Activated gamma-delta T cell (primary cell): ENCODE measurements around the gene CA5B.
"Not testable (repeated sequence)": the region's sequence is repeated elsewhere in the genome, so short reads cannot be mapped to it uniquely, and the experiment has no call there.

Source experiments
- DNase-seq: peaks from one replicate; lab custom pipeline; 2025; lab: John Stamatoyannopoulos, UW
- total RNA-seq, 2 donors: gene quantifications; one replicate each; lab custom pipeline; 2026; lab: John Stamatoyannopoulos, UW

The CA5B gene, protein sequence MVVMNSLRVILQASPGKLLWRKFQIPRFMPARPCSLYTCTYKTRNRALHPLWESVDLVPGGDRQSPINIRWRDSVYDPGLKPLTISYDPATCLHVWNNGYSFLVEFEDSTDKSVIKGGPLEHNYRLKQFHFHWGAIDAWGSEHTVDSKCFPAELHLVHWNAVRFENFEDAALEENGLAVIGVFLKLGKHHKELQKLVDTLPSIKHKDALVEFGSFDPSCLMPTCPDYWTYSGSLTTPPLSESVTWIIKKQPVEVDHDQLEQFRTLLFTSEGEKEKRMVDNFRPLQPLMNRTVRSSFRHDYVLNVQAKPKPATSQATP
- total RNA-seq, result 26.8 to 46.0 reads per million in 2 donors

DNA sequence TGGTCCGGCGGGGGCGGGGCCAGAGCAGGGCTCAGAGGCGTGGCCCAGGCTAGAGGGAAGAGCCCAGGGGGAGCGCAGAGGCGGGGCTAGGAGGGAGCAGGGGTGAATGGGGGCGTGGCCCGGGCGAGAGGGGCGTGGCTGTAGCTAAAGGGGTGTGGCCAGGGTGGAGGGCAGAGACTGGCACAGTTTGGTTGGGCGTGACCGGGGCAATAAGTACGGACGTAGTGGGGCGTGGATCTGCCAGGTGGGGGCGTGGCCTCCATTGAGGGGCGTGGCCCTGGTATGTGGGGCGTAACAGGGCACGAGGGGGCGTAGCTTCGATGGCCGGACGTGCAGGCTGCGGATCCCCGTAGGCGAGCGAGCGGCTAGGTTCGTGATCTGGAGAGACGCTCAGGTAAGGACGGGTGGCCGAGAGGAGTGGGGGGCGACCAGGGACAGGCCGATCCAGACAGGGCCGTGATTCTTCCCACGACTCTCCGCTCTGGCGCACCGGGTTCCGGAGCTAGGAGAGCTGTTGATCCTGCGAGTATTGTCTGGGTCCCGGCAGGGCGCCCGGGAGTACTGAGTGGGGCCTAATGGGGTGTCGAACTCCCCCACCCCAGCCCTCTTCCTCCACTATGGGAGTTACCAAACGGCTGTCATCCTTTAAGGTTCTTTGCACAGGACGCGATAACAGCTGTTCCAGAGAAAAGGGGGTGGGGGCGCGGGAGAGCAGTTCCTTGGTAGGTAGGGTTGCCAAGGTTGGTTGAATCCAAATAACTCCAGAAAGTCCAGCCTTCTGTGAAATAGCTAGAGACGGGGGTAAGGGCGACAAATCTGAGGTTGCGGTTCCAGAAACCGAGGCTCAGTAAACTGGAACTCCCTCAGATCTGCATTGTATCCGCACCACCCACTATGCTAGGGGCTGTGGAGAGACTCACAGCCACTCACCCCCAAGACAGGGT, at the start of gene CA5B:
CA5B (plus strand) TSS at position 312 of the 944 bp plus-strand sequence. CDS start 11,754 bp downstream, outside the sequence.
- DNase-seq, result peak; percentile 95

DNA sequence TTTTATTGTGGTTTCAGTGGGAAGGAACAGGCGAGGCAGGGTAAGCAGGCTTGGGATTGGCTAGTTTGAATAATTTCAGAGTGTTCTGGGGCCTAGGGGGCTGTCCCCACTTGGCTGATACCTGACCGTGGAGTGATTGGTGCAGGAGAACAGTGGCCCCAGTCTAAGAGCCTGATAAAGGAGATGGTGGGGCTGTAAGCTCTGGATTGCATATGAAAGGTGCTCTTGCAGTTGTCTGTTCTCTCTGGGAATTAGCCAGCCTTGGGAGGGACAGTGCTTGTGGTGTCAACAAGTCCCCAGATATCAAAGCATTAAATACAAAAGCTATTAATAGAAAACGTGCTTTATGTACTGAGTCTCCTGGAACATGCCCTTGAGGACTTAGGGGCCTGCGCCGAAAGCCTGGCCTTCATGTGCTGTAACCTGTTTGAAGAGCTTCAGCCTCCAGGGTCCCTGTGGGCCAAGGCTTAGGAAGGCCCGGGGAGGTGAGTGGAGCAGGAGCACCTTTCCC, 43.1 kb upstream of the CA5B start:
- no peak for DNase-seq

DNA sequence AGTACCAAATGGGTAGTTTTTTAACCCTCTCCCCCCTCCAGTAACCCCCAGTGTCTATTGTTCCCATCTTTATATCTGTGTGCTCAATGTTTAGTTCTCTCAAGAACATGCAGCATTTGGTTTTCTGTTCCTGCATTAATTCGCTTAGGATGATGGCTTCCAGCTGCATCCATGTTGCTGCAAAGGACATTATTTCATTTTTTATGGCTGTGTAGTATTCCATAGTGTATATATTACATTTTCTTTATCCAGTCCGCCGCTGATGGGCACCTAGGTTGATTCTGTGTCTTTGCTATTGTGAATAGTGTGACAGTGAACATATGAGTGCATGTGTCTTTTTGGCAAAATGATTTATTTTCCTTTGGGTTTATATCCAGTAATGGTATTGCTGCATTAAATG, 41.6 kb upstream of the CA5B start:
- no peak for DNase-seq

DNA sequence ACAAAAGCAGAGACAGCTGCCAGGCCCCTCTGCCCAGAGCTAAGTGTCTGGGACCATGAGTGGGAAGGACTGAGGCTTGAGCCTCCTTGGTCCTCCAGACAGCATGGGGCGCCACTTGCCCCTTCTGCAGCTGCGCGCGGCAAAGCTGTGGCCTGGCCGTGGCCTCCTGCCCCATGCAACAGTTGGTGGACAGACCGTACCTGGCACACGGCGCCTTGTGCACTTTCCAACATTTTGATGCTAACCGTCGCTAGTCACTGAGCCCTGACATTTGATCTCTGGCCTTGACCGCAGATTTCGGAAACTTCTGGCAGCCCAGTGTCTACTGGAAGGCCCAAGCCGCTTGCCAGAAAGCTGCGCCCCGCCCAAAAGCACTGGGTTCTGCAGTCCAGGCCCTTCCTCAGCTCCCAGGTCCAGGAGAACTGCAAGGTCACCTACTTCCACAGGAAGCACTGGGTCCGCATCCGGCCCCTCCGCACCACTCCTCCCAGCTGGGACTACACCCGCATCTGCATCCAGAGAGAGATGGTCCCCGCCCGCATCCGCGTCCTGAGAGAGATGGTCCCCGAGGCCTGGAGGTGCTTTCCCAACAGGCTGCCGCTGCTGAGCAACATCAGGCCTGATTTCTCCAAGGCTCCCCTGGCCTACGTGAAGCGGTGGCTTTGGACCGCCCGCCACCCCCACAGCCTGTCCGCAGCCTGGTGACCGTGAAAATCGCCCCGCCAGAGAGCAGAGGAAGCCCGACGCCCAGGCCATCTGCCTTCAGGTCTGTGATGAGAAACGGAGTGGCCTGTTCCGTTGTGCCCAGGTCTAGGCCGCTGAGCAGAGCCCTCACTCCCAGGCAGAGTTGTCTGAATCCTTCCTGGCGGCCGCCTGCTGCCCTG, 35.3 kb upstream of the CA5B start:
- peak; percentile 6 for DNase-seq

DNA sequence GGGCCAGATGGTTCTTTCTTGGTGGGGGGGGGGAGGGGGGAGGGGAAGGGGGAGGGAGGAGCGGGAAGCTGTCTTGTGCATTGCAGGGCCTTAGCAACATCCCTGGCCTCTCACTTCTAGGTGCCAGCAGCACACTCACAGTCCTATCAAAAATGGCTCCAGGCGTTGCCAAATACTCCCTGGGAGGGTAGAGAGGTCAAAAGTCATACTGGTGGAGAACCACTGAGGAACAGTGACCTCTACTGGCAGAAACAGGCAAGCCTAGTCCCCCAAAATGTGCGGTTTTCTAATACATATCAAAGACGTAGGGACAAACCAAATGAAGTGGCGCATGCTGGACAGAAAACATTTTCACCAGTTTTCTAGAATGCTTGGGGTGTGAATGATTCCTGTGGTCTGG, 34.3 kb upstream of the CA5B start:
- not testable (repeated sequence) for DNase-seq

DNA sequence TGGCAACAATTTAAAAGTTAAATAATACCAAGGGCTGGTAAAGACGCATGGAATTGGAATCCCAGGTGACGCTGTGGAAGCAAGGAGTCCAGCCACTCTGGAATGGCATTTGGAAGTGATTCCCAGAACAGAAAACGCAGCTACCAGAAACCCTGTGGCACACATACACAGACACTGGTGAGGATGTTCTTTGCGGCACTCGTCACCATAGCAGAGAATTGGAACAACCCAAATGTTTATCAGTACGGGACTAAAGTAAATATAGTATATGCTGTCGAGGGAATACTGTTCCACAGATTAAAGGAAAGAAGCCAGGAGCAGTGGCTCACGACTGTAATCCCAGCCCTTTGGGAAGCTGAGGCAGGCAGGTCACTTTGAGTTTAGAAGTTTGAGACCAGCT, 33.8 kb upstream of the CA5B start:
- DNase-seq, result not testable (repeated sequence)

DNA sequence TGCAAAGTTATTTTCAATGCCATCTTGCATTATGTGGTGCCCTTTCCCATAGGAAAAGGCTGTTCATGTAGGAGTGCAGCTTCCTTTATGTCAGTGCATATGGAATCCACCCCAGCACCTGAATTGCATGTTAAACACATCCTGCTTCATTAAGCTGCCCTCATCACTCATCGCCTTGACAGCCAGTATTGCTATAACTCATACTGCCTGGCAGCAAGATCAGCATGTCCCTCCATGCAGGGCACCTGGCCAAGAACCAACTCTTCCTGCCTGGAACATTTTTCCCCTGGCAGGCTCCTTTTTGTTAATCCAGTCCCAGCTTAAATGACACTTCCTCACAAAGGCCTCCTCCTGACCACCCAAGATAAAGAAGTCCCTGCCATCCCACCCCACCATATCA, 23.5 kb upstream of the CA5B start:
- DNase-seq, result no peak

DNA sequence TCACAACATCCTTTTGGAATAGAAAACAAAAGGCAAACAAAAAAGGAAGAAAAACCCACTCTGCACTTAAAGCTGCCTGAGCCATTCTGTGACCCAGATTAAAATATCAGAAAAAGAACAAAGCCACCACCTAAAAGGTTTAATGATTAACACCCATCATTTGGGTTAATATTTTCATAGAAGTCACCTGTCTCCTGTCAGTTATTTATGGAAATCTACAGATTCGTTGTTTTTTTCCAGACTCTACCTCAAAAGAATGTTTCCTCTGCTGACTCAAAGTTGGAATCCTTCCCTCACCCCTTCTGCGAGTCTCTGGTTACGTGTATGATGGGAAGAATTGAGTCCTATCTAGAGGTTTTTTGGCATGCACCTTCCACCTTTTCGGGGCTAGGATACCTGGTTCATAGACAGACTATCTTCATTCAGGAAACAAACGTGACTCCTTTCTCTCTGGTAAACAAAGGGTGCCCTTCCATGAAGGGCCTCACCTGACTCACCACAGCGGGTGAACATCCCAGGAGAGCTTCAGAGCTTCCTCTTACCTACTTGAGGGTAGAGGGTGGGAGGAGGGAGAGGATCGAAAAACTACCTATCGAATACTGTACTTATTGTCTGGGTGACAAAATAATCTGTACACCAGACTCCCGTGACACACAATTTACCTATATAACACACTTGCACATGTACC, 19.6 kb upstream of the CA5B start:
- DNase-seq, result no peak

DNA sequence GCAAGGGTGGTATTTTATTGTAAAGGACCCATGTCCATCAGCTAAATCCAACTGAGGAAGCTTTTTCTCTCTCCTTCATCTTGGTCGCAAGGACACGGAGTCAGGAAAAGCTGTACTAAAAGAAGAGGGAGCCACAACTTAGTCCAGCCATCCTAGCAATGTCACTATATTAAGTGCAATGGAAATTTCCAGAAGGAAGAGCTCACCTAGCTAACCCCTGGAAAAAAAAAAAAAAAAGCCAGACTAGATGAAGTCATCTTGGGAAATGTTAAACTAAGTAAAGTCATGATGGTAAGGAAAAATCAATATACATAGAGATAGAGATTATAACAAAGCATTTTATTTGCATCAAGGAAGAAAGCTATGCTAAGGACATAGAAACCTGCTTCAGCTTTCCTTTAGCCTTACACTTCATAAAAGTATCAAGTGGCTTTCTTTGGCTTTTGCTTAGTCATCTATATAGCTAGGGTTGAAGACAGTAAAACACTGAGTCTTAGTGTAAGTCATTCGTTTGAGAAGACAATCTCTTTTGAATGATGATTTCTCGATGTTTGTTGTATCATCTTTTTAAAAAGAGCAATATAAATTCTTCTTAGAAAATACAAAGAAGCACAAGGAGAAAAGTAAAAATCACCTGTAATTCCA, 18.6 kb upstream of the CA5B start:
- DNase-seq, result no peak

DNA sequence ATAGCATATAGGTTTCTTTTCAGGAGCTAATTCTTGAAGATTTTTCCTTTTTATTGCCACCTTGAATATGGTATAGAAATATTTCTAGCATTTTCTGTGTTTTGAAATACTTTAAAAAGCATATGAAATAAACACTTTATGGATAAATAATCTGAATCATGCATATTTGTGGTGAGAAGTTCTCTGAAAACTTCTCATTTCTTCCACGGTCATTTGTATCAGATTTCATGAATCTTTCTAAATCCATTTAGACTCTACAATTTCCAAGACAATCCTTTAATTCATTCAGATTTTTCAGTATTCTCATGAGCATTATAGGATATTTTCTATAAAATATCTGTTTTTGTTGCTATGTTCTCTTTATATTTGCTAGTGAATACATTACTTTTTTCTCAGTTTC, 16.2 kb upstream of the CA5B start:
- no peak for DNase-seq

DNA sequence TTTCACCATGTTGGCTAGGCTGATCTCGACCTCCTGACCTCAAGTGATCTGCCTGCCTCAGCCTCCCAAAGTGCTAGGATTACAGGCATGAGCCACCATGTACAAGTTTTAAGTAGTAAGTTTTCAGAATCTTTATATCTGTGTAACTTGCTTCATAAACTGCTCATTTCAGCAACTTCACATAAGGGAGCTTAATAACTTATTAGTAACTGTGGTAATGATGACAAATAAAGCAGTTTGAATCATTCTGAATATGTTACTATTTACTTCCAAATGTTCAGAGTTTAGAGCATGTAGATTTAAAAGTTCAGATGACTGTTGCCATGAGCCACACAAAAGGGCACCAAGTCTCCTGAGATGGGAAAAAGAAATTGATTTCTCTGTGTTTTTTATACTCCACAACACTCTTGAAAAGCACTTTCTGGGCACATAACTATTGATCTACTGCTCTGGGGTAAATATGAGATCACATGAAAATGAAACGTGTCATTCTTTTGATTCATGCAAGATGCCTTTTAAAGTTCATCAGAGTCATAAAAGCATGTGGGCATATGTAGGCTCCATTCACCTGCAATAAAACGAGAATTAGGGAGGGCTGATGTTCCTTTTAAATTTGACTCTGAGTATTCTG, 14.1 kb upstream of the CA5B start:
- no peak for DNase-seq

DNA sequence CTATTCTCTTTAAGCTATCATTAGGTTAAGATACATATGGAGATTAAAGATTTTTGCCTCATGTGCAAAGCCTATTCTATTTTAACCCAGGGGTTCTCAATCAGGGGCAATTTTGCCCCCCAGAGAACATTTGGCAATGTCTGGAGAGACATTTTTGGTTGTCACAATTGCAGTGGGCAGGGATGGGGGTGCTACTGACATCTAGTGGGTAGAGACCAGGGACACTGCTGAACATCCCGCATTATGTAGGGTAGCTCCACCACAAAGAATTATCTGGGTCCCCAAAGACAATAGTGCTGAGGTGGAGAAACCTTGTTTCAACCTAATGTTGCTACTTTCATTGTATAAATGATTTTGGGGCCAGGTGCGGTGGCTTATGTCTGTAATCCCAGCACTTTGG, 13.2 kb upstream of the CA5B start:
- no peak for DNase-seq

DNA sequence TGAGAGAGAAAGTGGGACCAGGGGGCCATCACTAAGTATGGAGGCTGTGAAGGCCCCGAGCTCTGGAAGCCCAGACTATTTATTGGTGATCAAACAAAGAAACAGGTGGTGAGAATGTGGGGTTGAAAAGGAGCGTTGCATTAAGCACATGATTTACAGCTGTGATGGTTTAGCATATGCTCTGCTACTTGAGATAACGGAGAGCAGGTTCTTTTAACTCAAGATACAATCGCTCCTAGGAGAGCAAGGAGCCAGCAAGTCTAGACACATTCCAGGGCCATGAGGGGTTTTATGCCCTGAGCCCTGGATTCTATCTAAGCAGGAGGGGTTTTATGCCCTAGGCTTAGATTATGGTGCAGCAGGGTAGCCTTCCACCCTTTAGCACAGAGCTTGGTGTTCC, 6.7 kb upstream of the CA5B start:
- DNase-seq, result not testable (repeated sequence)

DNA sequence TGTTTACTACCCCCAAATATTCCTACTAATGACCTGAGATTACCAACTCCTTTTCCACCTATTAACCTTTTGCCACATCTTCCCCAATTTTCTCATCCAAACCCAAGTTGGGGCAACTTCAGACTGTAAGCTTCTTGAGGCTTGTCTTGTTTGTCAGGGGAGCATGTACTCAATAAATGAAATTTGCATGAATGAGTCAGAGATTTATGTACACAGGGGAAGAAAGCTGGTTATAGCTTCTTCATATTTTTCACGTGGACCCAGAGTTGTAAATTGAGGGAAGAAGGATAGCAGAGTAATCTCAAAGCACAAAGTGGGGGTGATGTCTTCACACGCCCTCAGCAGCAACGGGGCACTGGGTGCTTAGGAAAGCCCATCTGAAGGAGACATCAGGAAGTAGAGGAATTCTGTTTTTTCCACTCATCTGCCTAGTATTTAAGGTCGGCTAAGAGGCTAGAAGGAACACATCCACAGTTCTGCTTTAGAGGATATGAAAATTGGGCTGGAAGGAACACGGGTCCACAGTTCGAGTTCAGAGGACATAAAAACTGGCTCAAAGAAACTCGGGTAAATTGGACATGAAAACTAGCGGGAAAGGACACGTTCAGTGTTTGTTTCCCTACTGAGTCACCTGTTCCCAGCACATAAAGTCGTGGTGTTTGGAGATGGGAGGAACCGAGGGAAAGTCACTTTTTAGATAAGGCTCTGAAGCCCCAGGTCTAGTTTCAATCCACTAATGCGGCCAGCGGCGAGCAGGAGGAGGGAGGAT, 696 bp upstream of the CA5B start:
- no peak for DNase-seq

DNA sequence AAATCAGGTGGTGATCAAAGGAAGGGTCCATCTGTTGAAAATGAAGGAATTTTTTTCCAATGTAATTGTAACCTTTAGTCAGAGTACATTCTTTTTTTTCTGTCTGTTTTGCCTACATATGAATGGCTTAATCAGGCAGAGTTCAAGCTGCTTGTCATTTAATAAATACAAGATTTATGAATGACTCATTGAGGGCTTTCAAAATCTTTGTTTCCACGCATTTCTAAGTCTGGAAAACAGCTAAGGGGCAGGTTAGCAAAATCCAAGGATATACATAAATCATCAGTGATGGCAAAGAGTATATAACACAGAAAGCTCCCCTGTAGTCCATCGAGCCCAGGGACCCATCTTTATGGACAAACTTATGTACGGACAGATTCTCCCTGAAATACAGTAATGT, 1.8 kb downstream of the CA5B start:
- DNase-seq, result no peak

DNA sequence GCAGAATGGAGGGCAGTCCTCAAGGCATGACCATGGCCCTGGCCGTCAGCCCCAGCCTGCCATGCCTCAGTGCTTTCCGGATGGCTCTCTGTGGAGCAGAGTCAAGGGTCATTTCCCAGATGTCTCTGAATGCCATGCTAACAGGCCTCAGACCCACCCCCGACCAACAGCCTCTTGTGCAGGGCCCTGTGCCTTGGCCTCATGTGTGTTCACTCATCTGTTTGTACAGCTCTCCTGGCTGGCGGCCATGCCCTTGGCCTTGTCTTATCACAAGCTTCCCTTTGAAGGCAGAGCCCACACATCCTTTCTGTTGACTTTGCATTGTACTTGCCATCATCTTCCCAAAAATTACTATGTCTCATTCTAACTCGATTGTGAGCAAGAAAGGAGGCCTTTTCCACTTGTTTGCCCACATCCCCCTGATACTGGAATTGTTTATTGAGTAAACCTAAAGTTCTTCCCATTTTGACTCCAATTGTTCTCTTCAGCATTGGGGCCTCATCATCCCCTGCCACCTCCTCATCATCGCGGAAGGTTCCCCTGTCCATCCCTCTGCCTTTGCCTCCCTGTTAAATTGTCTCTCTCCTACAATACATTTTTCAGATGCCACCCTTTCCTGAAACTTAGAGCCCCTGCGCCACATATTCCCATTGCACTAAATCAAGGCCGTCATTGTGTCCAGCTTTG, 6.3 kb downstream of the CA5B start:
- DNase-seq, result no peak

DNA sequence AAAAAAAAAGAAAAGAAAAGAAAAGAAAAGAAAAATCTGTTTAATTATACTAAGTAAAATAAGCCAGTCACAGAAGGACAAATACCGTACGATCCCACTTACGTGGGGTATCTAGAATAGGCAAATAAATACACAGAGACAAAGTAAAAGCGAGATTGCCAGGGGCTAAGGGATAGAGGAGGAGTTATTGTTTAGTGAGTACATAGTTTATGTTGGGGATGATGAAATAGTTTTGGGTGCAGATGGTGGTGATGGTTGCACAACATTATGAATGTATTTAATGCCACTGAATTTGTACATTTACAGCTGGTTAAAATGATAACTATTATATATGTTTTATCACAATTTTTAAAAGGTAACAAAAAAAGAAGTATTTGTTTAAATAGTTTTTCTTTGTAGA, 7.1 kb downstream of the CA5B start:
- DNase-seq, result no peak

DNA sequence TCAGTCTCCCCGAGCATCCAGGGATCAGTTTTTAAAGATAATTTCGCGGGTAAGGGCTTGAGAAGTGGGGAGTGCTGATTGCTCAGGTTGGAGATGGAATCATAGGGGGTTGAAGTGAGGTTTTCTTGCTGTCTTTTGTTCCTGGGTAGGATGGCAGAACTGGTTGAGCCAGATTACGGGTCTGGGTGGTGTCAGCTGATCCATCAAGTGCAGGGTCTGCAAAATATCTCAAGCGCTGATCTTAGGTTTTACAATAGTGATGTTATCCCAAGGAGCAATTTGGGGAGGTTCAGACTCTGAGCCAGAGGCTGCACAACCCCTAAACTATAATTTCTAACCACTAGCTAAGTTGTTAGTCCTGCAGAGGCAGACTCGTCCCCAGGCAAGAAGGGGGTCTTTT, 8.6 kb downstream of the CA5B start:
- DNase-seq, result not testable (repeated sequence)
